Measurements from ENCODE around the gene C5AR2.

The C5AR2 gene

DNA sequence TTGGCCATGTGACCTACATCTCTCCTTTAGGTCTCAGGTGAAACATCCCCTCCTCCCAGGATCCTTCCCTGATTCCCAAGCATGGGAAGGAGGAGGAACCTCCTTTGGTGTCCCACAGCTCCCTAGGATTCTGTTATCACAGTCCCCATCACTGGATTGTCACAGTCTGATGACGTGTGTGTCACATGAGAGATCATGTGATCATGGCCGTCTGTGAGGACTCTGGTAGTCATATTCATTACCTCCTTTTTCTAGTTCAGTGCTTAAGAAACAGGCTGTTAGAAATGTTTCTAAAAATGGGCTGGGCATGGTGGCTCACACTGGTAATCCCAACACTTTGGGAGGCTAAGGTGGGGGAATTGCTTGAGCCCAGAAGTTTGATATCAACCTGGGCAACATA is 20.1 kb downstream of the C5AR2 start:
- DNase-seq (ENCODE audit: low spot score), result no peak
- peaks cover 31 to 58% of the 10 kb centered on the region in 2 donors for H3K36me3 ChIP-seq (replicated peaks in 1 of 2; ENCODE audit: control insufficient read depth in 2 of 2, insufficient read depth in 2 of 2, low read length in 2 of 2)
- no CpG with 5 or more reads among the region's 2 CpGs for WGBS, 2 donors (ENCODE audit: extremely low coverage in 2 of 2, insufficient read length in 2 of 2, insufficient replicate concordance in 1 of 2)
- no peak overlapping the region for H2BK15ac ChIP-seq (ENCODE audit: low read length)
- H3K4ac ChIP-seq (ENCODE audit: low read length), result no peak overlapping the region
- H3K14ac ChIP-seq (ENCODE audit: low read length), result no peak overlapping the region
- H3K18ac ChIP-seq (ENCODE audit: low read length), result no peak overlapping the region
- H3K9ac ChIP-seq (ENCODE audit: low read depth, low read length, poor library complexity), result no peak overlapping the region
- H2BK120ac ChIP-seq (ENCODE audit: low read depth, low read length), result no peak overlapping the region
- peaks cover 0 to 4% of the 10 kb centered on the region in 2 donors for H3K4me1 ChIP-seq (ENCODE audit: control insufficient read depth in 2 of 2, insufficient read depth in 1 of 2, low read depth in 1 of 2, low read length in 2 of 2)
- no peak overlapping the region for H3K23ac ChIP-seq (ENCODE audit: low read depth, low read length, poor library complexity)
- peaks cover 11% of the 10 kb centered on the region for H3K79me1 ChIP-seq (ENCODE audit: low read depth, low read length)
- H2AFZ ChIP-seq (ENCODE audit: low read length), result no peak overlapping the region
- no peak overlapping the region for H2AK5ac ChIP-seq (ENCODE audit: low read depth, low read length)
- H3K4me3 ChIP-seq (ENCODE audit: low read length in 2 of 2), result no peak overlapping the region
- no peaks in the 10 kb centered on the region for H3K27me3 ChIP-seq (ENCODE audit: control insufficient read depth in 3 of 3, insufficient read depth in 3 of 3, low read depth in 1 of 3, low read length in 3 of 3)
- H2BK5ac ChIP-seq (ENCODE audit: low read length), result no peak overlapping the region
- H2BK12ac ChIP-seq (ENCODE audit: low read length), result no peak overlapping the region
- no peak overlapping the region for H4K91ac ChIP-seq (ENCODE audit: low read depth, low read length, poor library complexity)
- peaks cover 0 to 4% of the 10 kb centered on the region in 2 donors for H3K9me3 ChIP-seq (replicated peaks in 1 of 2; ENCODE audit: control insufficient read depth in 2 of 2, insufficient read depth in 1 of 2, low read depth in 1 of 2, low read length in 2 of 2)
- no peak overlapping the region for H3K4me2 ChIP-seq (ENCODE audit: insufficient read depth, low read length, poor library complexity, severe bottlenecking)
- H4K8ac ChIP-seq (ENCODE audit: low read depth, low read length), result no peak overlapping the region
- H3K27ac ChIP-seq (replicated peaks; ENCODE audit: low read length), result no peak overlapping the region

GRCh38 chr19:47353307-47353712 is 21.3 kb downstream of the C5AR2 start:
- H3K4me3 ChIP-seq (ENCODE audit: low read length in 2 of 2), result no peak overlapping the region
- WGBS, 2 donors (ENCODE audit: extremely low coverage in 2 of 2, insufficient read length in 2 of 2, insufficient replicate concordance in 1 of 2), result no CpG with 5 or more reads among the region's 24 CpGs
- no peak overlapping the region for H2BK12ac ChIP-seq (ENCODE audit: low read length)
- no peak overlapping the region for H2BK15ac ChIP-seq (ENCODE audit: low read length)
- H2AK5ac ChIP-seq (ENCODE audit: low read depth, low read length), result no peak overlapping the region
- H3K9me3 ChIP-seq (replicated peaks in 1 of 2; ENCODE audit: control insufficient read depth in 2 of 2, insufficient read depth in 1 of 2, low read depth in 1 of 2, low read length in 2 of 2), result peaks cover 2 to 6% of the 10 kb centered on the region in 2 donors
- no peak overlapping the region for H3K4ac ChIP-seq (ENCODE audit: low read length)
- H4K8ac ChIP-seq (ENCODE audit: low read depth, low read length), result no peak overlapping the region
- no peaks in the 10 kb centered on the region for H3K27me3 ChIP-seq (ENCODE audit: control insufficient read depth in 3 of 3, insufficient read depth in 3 of 3, low read depth in 1 of 3, low read length in 3 of 3)
- H3K4me2 ChIP-seq (ENCODE audit: insufficient read depth, low read length, poor library complexity, severe bottlenecking), result no peak overlapping the region
- peak overlapping the region; percentile 4 for H3K14ac ChIP-seq (ENCODE audit: low read length)
- H3K27ac ChIP-seq (replicated peaks; ENCODE audit: low read length), result no peak overlapping the region
- DNase-seq (ENCODE audit: low spot score), result no peak
- no peak overlapping the region for H3K23ac ChIP-seq (ENCODE audit: low read depth, low read length, poor library complexity)
- H3K4me1 ChIP-seq (ENCODE audit: control insufficient read depth in 2 of 2, insufficient read depth in 1 of 2, low read depth in 1 of 2, low read length in 2 of 2), result peaks cover 0 to 4% of the 10 kb centered on the region in 2 donors
- no peak overlapping the region for H4K91ac ChIP-seq (ENCODE audit: low read depth, low read length, poor library complexity)
- no peak overlapping the region for H2AFZ ChIP-seq (ENCODE audit: low read length)
- no peak overlapping the region for H2BK5ac ChIP-seq (ENCODE audit: low read length)
- H3K9ac ChIP-seq (ENCODE audit: low read depth, low read length, poor library complexity), result no peak overlapping the region
- H3K18ac ChIP-seq (ENCODE audit: low read length), result no peak overlapping the region
- H2BK120ac ChIP-seq (ENCODE audit: low read depth, low read length), result no peak overlapping the region
- H3K36me3 ChIP-seq (replicated peaks in 1 of 2; ENCODE audit: control insufficient read depth in 2 of 2, insufficient read depth in 2 of 2, low read length in 2 of 2), result peaks cover 43 to 70% of the 10 kb centered on the region in 2 donors
- peaks cover 13% of the 10 kb centered on the region for H3K79me1 ChIP-seq (ENCODE audit: low read depth, low read length)

DNA sequence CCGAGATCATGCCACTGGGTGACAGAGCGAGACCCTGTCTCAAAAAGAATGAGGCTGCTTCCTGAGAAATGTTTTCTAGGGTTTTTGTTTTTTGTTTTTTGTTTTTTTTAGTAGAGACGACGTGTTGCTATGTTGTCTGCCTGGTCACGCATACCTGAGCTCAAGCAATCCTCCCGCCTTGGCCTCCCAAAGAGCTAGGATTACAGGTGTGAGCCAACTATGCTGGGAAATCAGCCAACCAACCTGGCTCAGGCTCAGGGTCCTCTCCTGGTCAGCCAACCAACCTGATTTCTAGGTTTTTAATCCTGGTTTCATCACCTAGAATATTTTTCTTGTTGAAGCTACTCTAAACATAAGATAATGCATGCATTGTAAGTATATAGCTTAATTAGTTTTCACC is 24.9 kb downstream of the C5AR2 start:
- H3K27ac ChIP-seq (replicated peaks; ENCODE audit: low read length), result no peak overlapping the region
- H3K18ac ChIP-seq (ENCODE audit: low read length), result no peak overlapping the region
- H3K9me3 ChIP-seq (replicated peaks in 1 of 2; ENCODE audit: control insufficient read depth in 2 of 2, insufficient read depth in 1 of 2, low read depth in 1 of 2, low read length in 2 of 2), result peaks cover 2 to 6% of the 10 kb centered on the region in 2 donors
- peaks cover 0 to 1% of the 10 kb centered on the region in 2 donors for H3K4me1 ChIP-seq (ENCODE audit: control insufficient read depth in 2 of 2, insufficient read depth in 1 of 2, low read depth in 1 of 2, low read length in 2 of 2)
- H2BK120ac ChIP-seq (ENCODE audit: low read depth, low read length), result no peak overlapping the region
- H3K4ac ChIP-seq (ENCODE audit: low read length), result no peak overlapping the region
- no peak overlapping the region for H2BK15ac ChIP-seq (ENCODE audit: low read length)
- no peak overlapping the region for H2AFZ ChIP-seq (ENCODE audit: low read length)
- H3K4me3 ChIP-seq (ENCODE audit: low read length in 2 of 2), result no peak overlapping the region
- no CpG with 5 or more reads among the region's 6 CpGs for WGBS, 2 donors (ENCODE audit: extremely low coverage in 2 of 2, insufficient read length in 2 of 2, insufficient replicate concordance in 1 of 2)
- peaks cover 60 to 96% of the 10 kb centered on the region in 2 donors for H3K36me3 ChIP-seq (replicated peaks in 1 of 2; ENCODE audit: control insufficient read depth in 2 of 2, insufficient read depth in 2 of 2, low read length in 2 of 2)
- H3K27me3 ChIP-seq (ENCODE audit: control insufficient read depth in 3 of 3, insufficient read depth in 3 of 3, low read depth in 1 of 3, low read length in 3 of 3), result no peaks in the 10 kb centered on the region
- no peak overlapping the region for H2BK5ac ChIP-seq (ENCODE audit: low read length)
- no peak overlapping the region for H3K4me2 ChIP-seq (ENCODE audit: insufficient read depth, low read length, poor library complexity, severe bottlenecking)
- H4K8ac ChIP-seq (ENCODE audit: low read depth, low read length), result no peak overlapping the region
- no peak overlapping the region for H3K23ac ChIP-seq (ENCODE audit: low read depth, low read length, poor library complexity)
- DNase-seq (ENCODE audit: low spot score), result no peak
- H2BK12ac ChIP-seq (ENCODE audit: low read length), result no peak overlapping the region
- no peak overlapping the region for H4K91ac ChIP-seq (ENCODE audit: low read depth, low read length, poor library complexity)
- peaks cover 10% of the 10 kb centered on the region for H3K79me1 ChIP-seq (ENCODE audit: low read depth, low read length)
- H3K9ac ChIP-seq (ENCODE audit: low read depth, low read length, poor library complexity), result no peak overlapping the region
- H3K14ac ChIP-seq (ENCODE audit: low read length), result no peak overlapping the region
- H2AK5ac ChIP-seq (ENCODE audit: low read depth, low read length), result no peak overlapping the region

- H2BK15ac ChIP-seq (ENCODE audit: low read length), result no peak overlapping the region
- WGBS, 2 donors (ENCODE audit: extremely low coverage in 2 of 2, insufficient read length in 2 of 2, insufficient replicate concordance in 1 of 2), result no CpG with 5 or more reads among the region's 28 CpGs
- no peak overlapping the region for H3K18ac ChIP-seq (ENCODE audit: low read length)
- no peak overlapping the region for H3K4me3 ChIP-seq (ENCODE audit: low read length in 2 of 2)
- H3K14ac ChIP-seq (ENCODE audit: low read length), result no peak overlapping the region
- H3K9me3 ChIP-seq (replicated peaks in 1 of 2; ENCODE audit: control insufficient read depth in 2 of 2, insufficient read depth in 1 of 2, low read depth in 1 of 2, low read length in 2 of 2), result peaks cover 2 to 6% of the 10 kb centered on the region in 2 donors
- H3K23ac ChIP-seq (ENCODE audit: low read depth, low read length, poor library complexity), result peak overlapping the region; percentile 75
- no peak overlapping the region for H3K4me2 ChIP-seq (ENCODE audit: insufficient read depth, low read length, poor library complexity, severe bottlenecking)
- H4K91ac ChIP-seq (ENCODE audit: low read depth, low read length, poor library complexity), result no peak overlapping the region
- no peak overlapping the region for H3K27ac ChIP-seq (replicated peaks; ENCODE audit: low read length)
- H3K36me3 ChIP-seq (replicated peaks in 1 of 2; ENCODE audit: control insufficient read depth in 2 of 2, insufficient read depth in 2 of 2, low read length in 2 of 2), result peaks cover 57 to 96% of the 10 kb centered on the region in 2 donors
- no peak overlapping the region for H2BK120ac ChIP-seq (ENCODE audit: low read depth, low read length)
- no peak for DNase-seq (ENCODE audit: low spot score)
- peaks cover 10% of the 10 kb centered on the region for H3K79me1 ChIP-seq (ENCODE audit: low read depth, low read length)
- no peak overlapping the region for H2BK12ac ChIP-seq (ENCODE audit: low read length)
- H3K4ac ChIP-seq (ENCODE audit: low read length), result no peak overlapping the region
- H3K27me3 ChIP-seq (ENCODE audit: control insufficient read depth in 3 of 3, insufficient read depth in 3 of 3, low read depth in 1 of 3, low read length in 3 of 3), result no peaks in the 10 kb centered on the region
- H2BK5ac ChIP-seq (ENCODE audit: low read length), result peak overlapping the region; percentile 13
- H3K9ac ChIP-seq (ENCODE audit: low read depth, low read length, poor library complexity), result no peak overlapping the region
- no peak overlapping the region for H2AK5ac ChIP-seq (ENCODE audit: low read depth, low read length)
- no peak overlapping the region for H2AFZ ChIP-seq (ENCODE audit: low read length)
- H3K4me1 ChIP-seq (ENCODE audit: control insufficient read depth in 2 of 2, insufficient read depth in 1 of 2, low read depth in 1 of 2, low read length in 2 of 2), result no peaks in the 10 kb centered on the region
- H4K8ac ChIP-seq (ENCODE audit: low read depth, low read length), result no peak overlapping the region
These were observed 26.1 kb downstream of the C5AR2 start for GRCh38 chr19:47357788-47358680.

All from neuronal stem cell (in vitro differentiated cells).